ENCODE results near the gene ZMYM3.

DNA sequence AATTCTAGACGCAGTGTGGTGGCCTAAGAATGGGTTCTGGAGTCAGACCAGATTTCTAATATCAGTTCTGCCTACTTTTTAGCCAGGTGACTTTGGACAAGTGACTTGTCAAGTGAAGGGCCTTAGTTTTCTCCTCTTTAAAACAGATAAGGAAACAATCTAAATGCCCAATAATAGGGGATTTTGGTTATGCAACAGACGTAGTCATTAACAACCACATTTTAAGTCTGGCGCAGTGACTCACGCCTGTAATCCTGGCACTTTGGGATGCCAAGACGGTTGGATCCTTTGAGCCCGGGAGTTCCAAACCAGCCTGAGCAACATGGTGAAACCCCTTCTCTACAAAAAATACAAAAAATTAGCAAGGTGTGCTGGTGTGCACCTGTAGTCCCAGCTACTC is 2.1 kb upstream of the ZMYM3 start:
- TF ChIP-seq EZH2 (IDR thresholded peaks at IDR 0.05; ENCODE audit: borderline replicate concordance), result no peak
- no peak for TF ChIP-seq CTCF (IDR thresholded peaks at IDR 0.05; ENCODE audit: poor library complexity)

All from hepatocyte (in vitro differentiated cells).